K562 (cell line): ENCODE measurements around the gene PRND.

Experiments used
- CBX8 ChIP-seq: fragments of 200-600 bp; sonication (generic); IDR thresholded peaks from 2 replicates; pipeline ENCODE4 v1.6.1; 2012; ENCODE audit warnings: borderline replicate concordance, mixed run types, low read depth, mild to moderate bottlenecking, moderate library complexity, mixed read lengths, low read length, control low read depth, inconsistent platforms; ENCODE audit not compliant: poor library complexity, severe bottlenecking; ENCODE audit errors: extremely low read depth
- HMG20B ChIP-seq: fragments of 250-450 bp; sonication (Bioruptor Pico); IDR thresholded peaks from 2 replicates; pipeline ENCODE4 v1.5.0; 2021; ENCODE audit warnings: mild to moderate bottlenecking
- MEIS2 ChIP-seq: fragments of 450-650 bp; IDR thresholded peaks from 2 replicates; pipeline ENCODE4 v1.6.1; 2014; ENCODE audit warnings: mild to moderate bottlenecking; ENCODE audit not compliant: partially characterized antibody
- NBN ChIP-seq: fragments of 450-650 bp; IDR thresholded peaks from 2 replicates; pipeline ENCODE4 v1.6.1; 2016; ENCODE audit warnings: low read depth, mild to moderate bottlenecking
- SRSF1 ChIP-seq: fragments of 200-400 bp; formaldehyde crosslinking; IDR thresholded peaks from 2 replicates; pipeline ENCODE4 v1.6.1; 2017; ENCODE audit warnings: mild to moderate bottlenecking, low read depth, low read length, moderate library complexity
- TAF15 ChIP-seq: fragments of 200-400 bp; formaldehyde crosslinking; IDR thresholded peaks from 2 replicates; pipeline ENCODE4 v1.6.1; 2017; ENCODE audit warnings: mild to moderate bottlenecking, low read depth, low read length, moderate library complexity
- ZC3H11A ChIP-seq: IDR thresholded peaks from 2 replicates; pipeline ENCODE4 v1.6.1; 2012; ENCODE audit warnings: low read depth, low read length, improper control_type of control experiment
- ZFX ChIP-seq: sonication (generic); formaldehyde crosslinking; IDR thresholded peaks from 2 replicates; pipeline ENCODE4 v1.8.0; 2022; ENCODE audit warnings: mild to moderate bottlenecking, missing genetic modification reagents, moderate library complexity
- TF ChIP-seq, protein P1 (sequence below), 3 experiments: IDR thresholded peaks in 2 of 3; conservative IDR thresholded peaks in 1 of 3; 2 replicates each; pipeline ENCODE4 v1.5.1; 2011 to 2012; ENCODE audit warnings: low read length in 3 of 3, mild to moderate bottlenecking in 3 of 3, control low read depth in 2 of 3, improper control_type of control experiment in 1 of 3, inconsistent platforms in 1 of 3, low read depth in 1 of 3, mixed read lengths in 1 of 3, moderate library complexity in 1 of 3; ENCODE audit not compliant: insufficient read depth in 2 of 3
- TF ChIP-seq, protein P2 (sequence below): fragments of 250-450 bp; sonication (Bioruptor Pico); IDR thresholded peaks from 2 replicates; pipeline ENCODE4 v1.5.1; 2021; ENCODE audit warnings: mild to moderate bottlenecking
- TF ChIP-seq, protein P3 (sequence below): sonication (generic); formaldehyde crosslinking; IDR thresholded peaks from 2 replicates; pipeline ENCODE4 v1.8.0; 2023; ENCODE audit warnings: mild to moderate bottlenecking, missing genetic modification reagents

DNA sequence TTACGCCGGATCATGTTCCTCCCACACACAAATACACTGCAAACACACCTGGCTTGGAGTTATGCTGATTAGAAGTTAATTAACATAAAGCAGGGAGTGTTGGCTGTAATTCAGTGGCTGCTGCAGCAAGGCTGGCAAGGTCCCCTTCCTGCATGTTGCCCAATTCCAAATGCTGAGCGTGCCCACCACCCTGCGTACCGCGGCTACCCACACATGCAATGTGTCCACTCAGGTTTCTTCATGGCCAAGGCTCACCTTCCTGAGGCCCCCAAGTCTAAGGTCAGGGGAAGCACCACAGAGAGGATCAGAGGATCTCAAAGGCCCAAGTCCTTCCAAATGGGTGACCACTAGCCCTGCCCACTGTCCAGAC, 11.6 kb upstream of the PRND start:
- TF ChIP-seq, protein P1, sequence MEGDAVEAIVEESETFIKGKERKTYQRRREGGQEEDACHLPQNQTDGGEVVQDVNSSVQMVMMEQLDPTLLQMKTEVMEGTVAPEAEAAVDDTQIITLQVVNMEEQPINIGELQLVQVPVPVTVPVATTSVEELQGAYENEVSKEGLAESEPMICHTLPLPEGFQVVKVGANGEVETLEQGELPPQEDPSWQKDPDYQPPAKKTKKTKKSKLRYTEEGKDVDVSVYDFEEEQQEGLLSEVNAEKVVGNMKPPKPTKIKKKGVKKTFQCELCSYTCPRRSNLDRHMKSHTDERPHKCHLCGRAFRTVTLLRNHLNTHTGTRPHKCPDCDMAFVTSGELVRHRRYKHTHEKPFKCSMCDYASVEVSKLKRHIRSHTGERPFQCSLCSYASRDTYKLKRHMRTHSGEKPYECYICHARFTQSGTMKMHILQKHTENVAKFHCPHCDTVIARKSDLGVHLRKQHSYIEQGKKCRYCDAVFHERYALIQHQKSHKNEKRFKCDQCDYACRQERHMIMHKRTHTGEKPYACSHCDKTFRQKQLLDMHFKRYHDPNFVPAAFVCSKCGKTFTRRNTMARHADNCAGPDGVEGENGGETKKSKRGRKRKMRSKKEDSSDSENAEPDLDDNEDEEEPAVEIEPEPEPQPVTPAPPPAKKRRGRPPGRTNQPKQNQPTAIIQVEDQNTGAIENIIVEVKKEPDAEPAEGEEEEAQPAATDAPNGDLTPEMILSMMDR (IDR thresholded peaks at IDR 0.05 in 2 of 3, conservative IDR thresholded peaks at IDR 0.05 in 1 of 3; ENCODE audit: insufficient read depth in 2 of 3, low read depth in 1 of 3, low read length in 3 of 3): no peak
- TF ChIP-seq HMG20B (CRISPR knock-in tag) (no peak), SRSF1 (no peak), MEIS2 (no peak), CBX8 (no peak), ZC3H11A (no peak), ZFX (no peak), NBN (no peak), TAF15 (no peak)
- TF ChIP-seq, protein P2, sequence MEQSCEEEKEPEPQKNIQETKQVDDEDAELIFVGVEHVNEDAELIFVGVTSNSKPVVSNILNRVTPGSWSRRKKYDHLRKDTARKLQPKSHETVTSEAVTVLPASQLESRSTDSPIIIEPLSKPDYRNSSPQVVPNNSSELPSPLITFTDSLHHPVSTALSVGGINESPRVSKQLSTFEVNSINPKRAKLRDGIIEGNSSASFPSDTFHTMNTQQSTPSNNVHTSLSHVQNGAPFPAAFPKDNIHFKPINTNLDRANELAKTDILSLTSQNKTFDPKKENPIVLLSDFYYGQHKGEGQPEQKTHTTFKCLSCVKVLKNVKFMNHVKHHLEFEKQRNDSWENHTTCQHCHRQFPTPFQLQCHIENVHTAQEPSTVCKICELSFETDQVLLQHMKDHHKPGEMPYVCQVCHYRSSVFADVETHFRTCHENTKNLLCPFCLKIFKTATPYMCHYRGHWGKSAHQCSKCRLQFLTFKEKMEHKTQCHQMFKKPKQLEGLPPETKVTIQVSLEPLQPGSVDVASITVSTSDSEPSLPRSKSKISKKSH (CRISPR knock-in tag): no peak
- TF ChIP-seq, protein P3, sequence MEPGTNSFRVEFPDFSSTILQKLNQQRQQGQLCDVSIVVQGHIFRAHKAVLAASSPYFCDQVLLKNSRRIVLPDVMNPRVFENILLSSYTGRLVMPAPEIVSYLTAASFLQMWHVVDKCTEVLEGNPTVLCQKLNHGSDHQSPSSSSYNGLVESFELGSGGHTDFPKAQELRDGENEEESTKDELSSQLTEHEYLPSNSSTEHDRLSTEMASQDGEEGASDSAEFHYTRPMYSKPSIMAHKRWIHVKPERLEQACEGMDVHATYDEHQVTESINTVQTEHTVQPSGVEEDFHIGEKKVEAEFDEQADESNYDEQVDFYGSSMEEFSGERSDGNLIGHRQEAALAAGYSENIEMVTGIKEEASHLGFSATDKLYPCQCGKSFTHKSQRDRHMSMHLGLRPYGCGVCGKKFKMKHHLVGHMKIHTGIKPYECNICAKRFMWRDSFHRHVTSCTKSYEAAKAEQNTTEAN: no peak
